ENCODE results near the gene IFIT2.

- TF ChIP-seq CTCF (conservative IDR thresholded peaks at IDR 0.05; ENCODE audit: low read length) = no peak
- no peak for TF ChIP-seq EZH2phosphoT487 (IDR thresholded peaks at IDR 0.05; ENCODE audit: borderline replicate concordance)
Measured at GRCh38 chr10:89305766-89306433, 4.1 kb downstream of the IFIT2 start.
